GM19240 (cell line): Measurements from ENCODE around the gene ITGB1BP1.

ENCODE experiments used
- DNase-seq: peaks from one replicate; pipeline ENCODE4 v3.0.0; 2011; ENCODE audit warnings: low spot score; ENCODE audit not compliant: insufficient read length

The ITGB1BP1 gene, protein sequence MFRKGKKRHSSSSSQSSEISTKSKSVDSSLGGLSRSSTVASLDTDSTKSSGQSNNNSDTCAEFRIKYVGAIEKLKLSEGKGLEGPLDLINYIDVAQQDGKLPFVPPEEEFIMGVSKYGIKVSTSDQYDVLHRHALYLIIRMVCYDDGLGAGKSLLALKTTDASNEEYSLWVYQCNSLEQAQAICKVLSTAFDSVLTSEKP

GRCh38 chr2:9423100-9423921, at the start of gene ITGB1BP1, which contains the start of gene CPSF3:
ITGB1BP1 (minus strand) TSS chr2:9423528; CDS start chr2:9418697, 4,831 bp downstream.
CPSF3 (plus strand) TSS chr2:9423654; CDS start chr2:9423774, 120 bp downstream.
- peak; percentile 94 for DNase-seq

DNA sequence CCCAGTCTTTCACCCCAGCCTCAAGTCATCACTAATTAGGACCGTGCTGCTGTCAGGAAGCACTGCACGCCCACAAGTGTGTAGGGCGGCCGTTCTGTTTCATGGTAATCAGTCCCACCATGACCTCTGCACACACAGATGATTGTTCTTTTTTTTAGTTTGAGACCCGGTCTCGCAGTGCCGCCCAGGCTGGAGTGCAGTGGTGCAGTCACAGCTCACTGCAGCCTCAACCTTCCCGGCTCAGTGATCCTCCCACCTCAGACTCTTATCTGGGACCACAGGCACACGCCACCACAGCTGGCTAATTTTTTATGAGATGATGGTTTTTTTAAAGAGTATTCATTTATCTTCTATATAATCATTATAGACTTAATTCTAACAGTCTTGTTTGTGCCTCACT, 49.2 kb upstream of the ITGB1BP1 start:
- DNase-seq: no peak

- no peak for DNase-seq
Measured at GRCh38 chr2:9471206-9471605, 47.9 kb upstream of the ITGB1BP1 start.

GRCh38 chr2:9467687-9468086, 44.4 kb upstream of the ITGB1BP1 start:
- no peak for DNase-seq

GRCh38 chr2:9466147-9466683, 42.9 kb upstream of the ITGB1BP1 start:
- DNase-seq: no peak

DNA sequence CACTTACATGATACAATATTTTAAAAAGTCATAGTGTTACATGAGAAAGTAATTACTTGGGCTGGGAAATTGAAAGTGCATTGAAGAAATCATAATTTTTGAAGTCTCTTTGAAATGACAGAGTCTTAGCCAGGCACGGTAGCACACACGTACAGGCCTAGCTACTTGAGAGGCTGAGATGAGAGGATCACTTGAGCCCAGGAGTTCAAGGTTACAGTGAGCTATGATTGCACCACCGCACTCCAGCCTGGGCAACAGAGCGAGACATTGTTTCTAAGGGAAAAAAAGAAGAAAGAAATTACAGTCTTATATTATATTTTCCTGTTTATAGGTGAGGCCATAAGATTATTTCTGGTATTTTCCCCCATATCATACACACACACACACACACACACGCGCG, 41.8 kb upstream of the ITGB1BP1 start:
- no peak for DNase-seq

DNA sequence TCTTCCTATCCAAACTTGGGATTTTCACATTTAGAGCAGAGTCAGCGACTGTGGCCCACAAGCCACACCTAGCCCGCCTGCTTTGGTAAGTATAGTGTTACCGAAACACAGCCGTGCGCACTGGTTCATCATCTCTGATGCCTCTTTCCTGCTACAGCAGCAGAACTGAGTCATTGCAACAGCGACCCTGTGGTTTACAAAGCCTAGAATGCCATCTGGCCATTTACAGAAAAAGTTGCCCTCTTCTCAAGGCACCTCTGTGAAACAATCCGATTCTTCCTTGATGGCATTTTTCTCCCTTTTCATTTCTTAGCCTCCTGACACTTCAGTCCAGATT, 40.3 kb upstream of the ITGB1BP1 start:
- no peak for DNase-seq

DNA sequence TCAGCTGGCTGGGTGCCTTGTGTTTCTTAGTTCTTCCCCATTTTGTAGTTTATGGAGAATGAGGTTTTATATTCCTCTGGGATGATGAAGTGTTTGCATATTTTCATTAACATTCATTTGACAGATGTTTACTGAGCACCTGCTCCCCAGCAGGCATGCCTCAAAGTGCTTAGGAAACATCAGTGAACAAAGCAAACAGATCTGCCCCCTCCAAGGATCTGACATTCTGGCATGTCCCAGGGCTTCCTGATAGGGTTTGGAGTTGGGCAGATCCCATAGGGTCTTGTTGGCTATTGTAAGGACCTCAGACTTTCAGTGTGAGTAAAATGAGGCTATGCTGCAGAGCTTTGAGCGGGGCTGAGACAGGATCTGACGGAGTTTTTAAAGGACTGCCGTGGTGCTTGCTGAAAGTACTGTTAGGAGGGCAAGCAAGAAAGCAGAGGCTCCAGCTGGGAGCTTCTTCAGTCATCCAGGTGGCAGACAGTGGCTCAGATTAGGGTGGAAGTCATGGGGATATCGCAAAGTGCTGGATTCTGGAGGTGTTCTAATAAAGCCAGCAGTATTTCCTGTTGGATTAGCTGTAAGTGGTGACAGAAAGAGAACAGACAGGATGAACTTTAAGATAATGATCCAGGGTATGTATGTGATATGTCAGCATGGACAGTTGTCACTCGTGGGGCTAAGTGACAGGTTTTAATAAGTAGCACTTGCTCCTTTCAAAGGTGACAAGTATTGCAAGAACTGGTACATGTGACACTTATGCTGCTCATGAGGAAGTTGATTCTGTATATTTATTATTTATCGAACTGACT, 39.8 kb upstream of the ITGB1BP1 start:
- DNase-seq: no peak

DNA sequence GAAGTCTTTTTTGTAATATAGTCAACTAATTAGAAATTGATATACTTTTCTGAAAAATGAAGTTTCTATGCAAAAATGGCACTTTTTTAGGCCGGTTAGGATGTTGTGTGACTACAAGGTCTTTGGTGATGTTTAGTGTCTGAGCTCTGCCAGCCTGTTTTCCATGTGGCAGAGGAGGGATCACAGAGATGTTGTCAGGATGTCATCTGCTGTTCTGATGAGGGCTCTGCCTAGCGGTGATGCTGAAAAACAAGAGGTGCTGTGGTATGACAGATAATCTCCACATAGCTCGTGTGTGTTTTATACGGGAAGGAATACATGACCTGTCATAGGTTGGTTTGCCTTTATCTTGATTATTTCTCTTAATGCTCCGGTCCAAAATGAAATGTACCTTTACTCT, 39.0 kb upstream of the ITGB1BP1 start:
- no peak for DNase-seq

- no peak for DNase-seq
Measured at GRCh38 chr2:9461079-9461478, 37.8 kb upstream of the ITGB1BP1 start.

- no peak for DNase-seq
Measured at GRCh38 chr2:9460441-9461017, 37.2 kb upstream of the ITGB1BP1 start.

GRCh38 chr2:9451231-9451630, 27.9 kb upstream of the ITGB1BP1 start:
- DNase-seq: no peak

DNA sequence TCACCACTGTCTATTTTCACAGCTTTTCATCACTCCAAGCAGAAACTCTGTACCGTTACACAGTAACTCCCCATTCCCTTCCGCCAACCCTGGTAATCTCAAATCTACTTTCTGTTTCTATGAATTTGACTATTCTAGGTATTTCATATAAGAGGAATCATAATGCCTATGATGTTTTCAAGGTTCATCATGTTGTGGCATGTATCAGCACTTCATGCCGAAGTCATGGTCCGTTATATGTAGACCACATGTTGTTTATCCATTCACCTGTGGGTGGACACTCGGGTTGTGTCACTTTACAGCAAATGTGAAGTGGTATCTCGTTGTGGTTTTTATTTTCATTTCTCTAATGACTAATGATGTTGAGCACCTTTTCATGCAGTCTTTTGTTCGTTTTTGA, 21.8 kb upstream of the ITGB1BP1 start:
- DNase-seq: no peak

DNA sequence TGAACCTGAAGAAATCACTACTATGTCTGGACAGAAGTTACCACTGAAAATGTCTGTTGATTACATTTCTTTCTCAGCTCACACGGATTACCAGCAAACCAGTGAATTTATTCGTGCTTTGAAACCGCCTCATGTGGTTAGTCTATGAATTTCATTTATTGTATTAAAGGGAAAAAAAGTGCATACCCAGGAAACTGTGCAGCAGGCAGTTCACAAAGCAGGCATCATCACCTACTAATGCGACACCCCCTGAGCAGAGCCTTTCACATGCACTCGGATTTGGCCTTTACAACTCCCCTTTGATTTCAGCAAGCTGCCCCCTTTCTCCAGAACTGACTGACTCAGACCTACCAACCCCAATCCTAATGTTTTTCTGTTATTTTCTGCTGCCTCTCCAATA, 20.2 kb upstream of the ITGB1BP1 start:
- DNase-seq: no peak

- DNase-seq: no peak
Measured at GRCh38 chr2:9441556-9441955, 18.2 kb upstream of the ITGB1BP1 start.

DNA sequence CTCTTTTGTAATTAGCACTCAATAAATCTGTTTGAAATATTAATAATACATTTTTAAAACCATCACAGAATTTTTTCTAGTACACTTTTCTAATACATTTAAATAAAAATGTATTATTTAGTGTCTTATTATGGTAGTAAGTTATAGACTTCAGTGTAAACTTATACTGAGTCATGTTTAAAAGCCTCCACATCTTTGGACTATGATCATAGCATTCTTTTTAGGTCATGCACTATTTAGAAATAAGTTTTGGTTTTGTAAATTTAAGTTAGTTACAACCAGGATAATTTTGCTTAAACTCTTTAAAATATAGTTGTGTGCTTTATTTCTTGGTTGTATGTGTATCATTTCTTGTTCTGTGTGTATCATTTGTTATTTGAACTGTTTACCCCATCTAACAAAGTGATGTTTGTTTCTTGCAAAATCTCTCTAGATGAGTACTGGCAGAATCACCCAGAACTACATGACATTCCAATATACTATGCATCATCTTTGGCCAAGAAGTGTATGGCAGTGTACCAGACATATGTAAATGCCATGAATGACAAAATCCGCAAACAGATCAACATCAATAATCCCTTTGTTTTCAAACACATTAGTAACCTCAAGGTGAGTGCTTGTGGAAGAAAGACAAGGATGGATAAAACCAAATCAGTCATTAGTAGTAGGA, 16.9 kb upstream of the ITGB1BP1 start:
- no peak for DNase-seq

DNA sequence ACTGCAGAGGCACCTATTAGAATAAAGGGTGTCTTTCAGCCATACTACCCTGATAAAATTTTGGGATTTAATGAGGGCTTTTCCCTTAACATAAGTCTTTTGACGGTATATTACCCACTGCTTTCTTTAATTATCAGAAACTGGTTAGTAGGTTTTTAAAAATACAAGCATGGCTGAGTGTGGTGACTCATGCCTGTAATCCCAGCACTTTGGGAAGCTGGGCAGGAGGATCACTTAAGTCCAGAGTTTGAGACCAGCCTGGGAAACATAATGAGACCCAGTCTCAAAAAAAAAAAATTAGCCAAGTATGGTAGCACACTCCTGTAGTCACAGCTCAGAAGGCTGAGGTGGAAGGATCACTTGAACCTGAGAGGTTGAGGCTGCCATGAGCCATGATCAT, 16.2 kb upstream of the ITGB1BP1 start:
- no peak for DNase-seq

DNA sequence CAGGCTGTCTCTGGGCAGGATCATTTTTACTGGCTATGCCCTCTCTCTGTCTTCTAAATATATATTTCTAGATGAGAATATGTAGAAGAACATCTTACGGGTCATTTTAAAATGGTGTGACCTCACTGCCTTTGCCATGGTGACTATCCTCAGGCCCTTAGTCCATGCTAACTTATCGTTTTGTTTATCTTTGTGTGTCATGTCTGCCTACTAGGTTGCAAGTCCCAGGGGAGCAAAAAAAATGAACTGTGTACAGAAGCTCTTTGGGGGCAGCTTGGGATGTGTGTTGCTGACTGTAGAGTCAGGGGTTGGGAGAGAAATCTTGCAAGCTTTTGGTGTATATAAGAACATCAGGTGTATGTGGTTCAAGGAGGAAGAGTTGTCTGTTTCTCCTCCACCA, 11.2 kb upstream of the ITGB1BP1 start:
- no peak for DNase-seq

- DNase-seq: no peak
Measured at GRCh38 chr2:9430316-9431293, 7.3 kb upstream of the ITGB1BP1 start.
